Right lobe of liver (tissue), 6 donors: ENCODE results near the gene PRKCA. TPM values are rescaled to one million over a fixed set of nuclear protein-coding genes. Genes with fewer than 3 reads are reported as not detected.
A peak's percentile ranks its signal among the peaks of the same experiment; 100 is the strongest.

Experiments used
- ATAC-seq, 4 donors: fragments of 200-7000 bp; cut with Tn5 transposase; one replicate each; pipeline ENCODE4 v1.9.1; 2020; ENCODE audit warnings: mild to moderate bottlenecking in 4 of 4, moderate library complexity in 4 of 4
- DNase-seq, 3 donors: peaks; one replicate each; pipeline ENCODE4 v3.0.0-alpha.2; 2020
- H3K27ac ChIP-seq, 3 donors: fragments of 200-600 bp; one replicate each; pipeline ENCODE4 v1.8.0; 2022
- H3K27me3 ChIP-seq, 2 donors: fragments of 200-600 bp; one replicate each; pipeline ENCODE4 v1.8.0; 2022
- H3K36me3 ChIP-seq, 4 donors: fragments of 200-600 bp; sonication (generic) in 1 of 4; one replicate each; pipeline versions ENCODE4 v1.5.1 to v1.8.0; 2017 to 2022; ENCODE audit warnings: control low read depth in 1 of 4
- H3K4me1 ChIP-seq, 4 donors: fragments of 200-600 bp; sonication (generic) in 1 of 4; one replicate each; pipeline versions ENCODE4 v1.5.1 to v1.8.0; 2017 to 2022; ENCODE audit warnings: control low read depth in 1 of 4
- H3K4me3 ChIP-seq, 3 donors: fragments of 200-600 bp; one replicate each; pipeline ENCODE4 v1.8.0; 2022
- H3K9me3 ChIP-seq, 4 donors: fragments of 200-600 bp; sonication (generic) in 1 of 4; one replicate each; pipeline versions ENCODE4 v1.5.1 to v1.8.0; 2017 to 2022; ENCODE audit warnings: control low read depth in 1 of 4
- POLR2A ChIP-seq: fragments of 450-650 bp; IDR thresholded peaks from one replicate; pipeline ENCODE4 v1.6.1; 2017; ENCODE audit warnings: antibody characterized with exemption, mild to moderate bottlenecking
- whole genome bisulfite sequencing: methylation state at CpG from one replicate; pipeline ENCODE4 v1.1.6; 2018; ENCODE audit warnings: low coverage, low lambda C conversion rate; ENCODE audit not compliant: insufficient coverage; ENCODE audit errors: missing lambda C conversion rate; 5-methylcytosine and 5-hydroxymethylcytosine counted together
- intact Hi-C, 2 donors: fragments of 100-400 bp; cut with DNase I; formaldehyde crosslinking; loops; one replicate each; pipeline versions ENCODE4 v1.11.2 to v1.14.1; 2022
- total RNA-seq, 6 experiments: library from RNA; depleted of rRNA in 2 of 6; stranded (reverse); fragments of >200 nt in 2 of 6; fragmentation: NEBNext Ultra II Directional in 3 of 6; extraction: Animal tissue kit (Norgen Biotek cat#: 25700) in 3 of 6; gene quantifications; one replicate each; pipeline versions ENCODE4 v1.1.0 to v1.2.4, GENCODE V29; 2016 to 2023
- TF ChIP-seq, protein P1 (sequence below), 4 donors: fragments of 200-600 bp in 3 of 4; fragments of 450-650 bp in 1 of 4; IDR thresholded peaks; one replicate each; pipeline versions ENCODE4 v1.5.1 to v1.8.0; 2016 to 2022; ENCODE audit warnings: antibody characterized with exemption in 4 of 4, mild to moderate bottlenecking in 2 of 4
- donor health status: DM: no; HTN: yes; CAD: no.
- donor health status: DM: no; HTN: no; CAD: no.
- donor health status: DM: no; HTN: no; CAD: no.
- donor health status: DM: no; HTN: yes; CAD: no.
- donor health status: DM: no; HTN: yes; CAD: no.

The PRKCA gene
- total RNA-seq, 6 experiments from 2014 or later: 11.7 to 23.0 (median 18.7) TPM

DNA sequence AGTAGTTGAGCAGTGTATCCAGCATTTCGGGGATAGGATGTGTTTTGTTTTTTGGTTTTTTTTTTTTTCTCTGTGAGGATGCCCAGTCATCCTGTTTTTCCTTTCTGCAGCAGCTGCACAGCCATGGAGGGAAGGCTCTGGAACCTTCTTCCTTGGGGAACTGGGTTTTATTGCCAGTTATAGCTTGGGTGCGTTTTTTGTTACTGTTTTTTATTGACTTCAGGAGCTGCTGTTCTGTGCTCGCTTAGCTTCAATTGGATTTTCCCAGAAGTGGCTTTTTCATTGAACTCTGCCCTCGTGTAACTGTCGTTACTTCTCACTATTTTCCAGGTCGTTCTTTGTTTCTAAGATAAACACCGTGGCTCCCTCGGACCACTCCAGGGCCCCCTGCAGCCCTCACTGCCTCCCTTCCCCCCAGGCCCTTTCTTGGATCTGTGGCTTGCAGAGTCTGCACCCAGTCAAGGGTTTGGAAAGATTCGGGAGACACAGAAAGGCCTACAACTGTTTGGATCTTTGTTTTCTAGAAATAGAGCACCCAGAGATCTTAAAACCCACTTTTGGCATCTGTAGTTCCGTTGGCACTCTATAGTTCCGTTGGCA, 412.8 kb downstream of the PRKCA start:
- Histone ChIP-seq H3K4me1 (no peaks in the 10 kb centered on the region), H3K27me3 (no peaks in the 10 kb centered on the region), H3K36me3 (no peaks in the 10 kb centered on the region), H3K9me3 (no peaks in the 10 kb centered on the region), H3K27ac (no peak overlapping the region), H3K4me3 (no peak overlapping the region)
- WGBS: 55% methylated on average over 10 of the region's 11 CpGs
- TF ChIP-seq POLR2A: no peak
- TF ChIP-seq, protein P1, sequence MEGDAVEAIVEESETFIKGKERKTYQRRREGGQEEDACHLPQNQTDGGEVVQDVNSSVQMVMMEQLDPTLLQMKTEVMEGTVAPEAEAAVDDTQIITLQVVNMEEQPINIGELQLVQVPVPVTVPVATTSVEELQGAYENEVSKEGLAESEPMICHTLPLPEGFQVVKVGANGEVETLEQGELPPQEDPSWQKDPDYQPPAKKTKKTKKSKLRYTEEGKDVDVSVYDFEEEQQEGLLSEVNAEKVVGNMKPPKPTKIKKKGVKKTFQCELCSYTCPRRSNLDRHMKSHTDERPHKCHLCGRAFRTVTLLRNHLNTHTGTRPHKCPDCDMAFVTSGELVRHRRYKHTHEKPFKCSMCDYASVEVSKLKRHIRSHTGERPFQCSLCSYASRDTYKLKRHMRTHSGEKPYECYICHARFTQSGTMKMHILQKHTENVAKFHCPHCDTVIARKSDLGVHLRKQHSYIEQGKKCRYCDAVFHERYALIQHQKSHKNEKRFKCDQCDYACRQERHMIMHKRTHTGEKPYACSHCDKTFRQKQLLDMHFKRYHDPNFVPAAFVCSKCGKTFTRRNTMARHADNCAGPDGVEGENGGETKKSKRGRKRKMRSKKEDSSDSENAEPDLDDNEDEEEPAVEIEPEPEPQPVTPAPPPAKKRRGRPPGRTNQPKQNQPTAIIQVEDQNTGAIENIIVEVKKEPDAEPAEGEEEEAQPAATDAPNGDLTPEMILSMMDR (IDR thresholded peaks at IDR 0.05): no peak
- no peak for ATAC-seq
- no peak for DNase-seq
- intact Hi-C loops: loop anchor here (5.0 to 10.0 kb wide), 2 partner anchors 190 to 192 kb away; no protein-coding TSS in a partner anchor

DNA sequence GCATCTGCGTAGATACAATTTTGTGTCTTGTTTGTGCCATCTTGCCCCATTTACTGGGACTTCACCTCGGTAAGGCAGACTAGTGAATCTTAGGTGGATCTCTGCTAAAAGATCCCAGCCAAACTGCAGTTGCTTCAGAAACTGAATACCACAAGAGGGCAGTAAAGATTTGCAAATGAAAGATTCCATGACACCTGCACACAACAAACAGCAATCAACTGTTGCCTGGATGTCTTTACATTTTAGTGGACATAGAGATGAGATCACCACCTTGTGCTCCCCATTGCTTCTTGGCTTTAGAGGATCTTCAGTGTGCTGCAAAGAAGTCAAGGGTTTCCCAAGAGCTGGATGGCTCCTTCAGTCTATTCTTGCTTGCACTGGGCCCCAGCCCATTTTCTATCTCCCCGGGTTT, 413.3 kb downstream of the PRKCA start:
- no peaks in the 10 kb centered on the region for H3K27me3 ChIP-seq
- peak; percentile 73 to 81 (median 78) for ATAC-seq
- H3K4me1 ChIP-seq: no peaks in the 10 kb centered on the region
- no peak for DNase-seq
- H3K9me3 ChIP-seq: no peaks in the 10 kb centered on the region
- intact Hi-C loops: loop anchor here (5.0 to 10.0 kb wide), 2 partner anchors 189 to 192 kb away; no protein-coding TSS in a partner anchor
- H3K4me3 ChIP-seq: no peak overlapping the region
- TF ChIP-seq POLR2A: no peak
- TF ChIP-seq, protein P1 (IDR thresholded peaks at IDR 0.05): peak; percentile 62 to 74 (median 72)
- H3K27ac ChIP-seq: no peak overlapping the region
- H3K36me3 ChIP-seq: no peaks in the 10 kb centered on the region
- 51% methylated on average over 3 of the region's 3 CpGs for WGBS

DNA sequence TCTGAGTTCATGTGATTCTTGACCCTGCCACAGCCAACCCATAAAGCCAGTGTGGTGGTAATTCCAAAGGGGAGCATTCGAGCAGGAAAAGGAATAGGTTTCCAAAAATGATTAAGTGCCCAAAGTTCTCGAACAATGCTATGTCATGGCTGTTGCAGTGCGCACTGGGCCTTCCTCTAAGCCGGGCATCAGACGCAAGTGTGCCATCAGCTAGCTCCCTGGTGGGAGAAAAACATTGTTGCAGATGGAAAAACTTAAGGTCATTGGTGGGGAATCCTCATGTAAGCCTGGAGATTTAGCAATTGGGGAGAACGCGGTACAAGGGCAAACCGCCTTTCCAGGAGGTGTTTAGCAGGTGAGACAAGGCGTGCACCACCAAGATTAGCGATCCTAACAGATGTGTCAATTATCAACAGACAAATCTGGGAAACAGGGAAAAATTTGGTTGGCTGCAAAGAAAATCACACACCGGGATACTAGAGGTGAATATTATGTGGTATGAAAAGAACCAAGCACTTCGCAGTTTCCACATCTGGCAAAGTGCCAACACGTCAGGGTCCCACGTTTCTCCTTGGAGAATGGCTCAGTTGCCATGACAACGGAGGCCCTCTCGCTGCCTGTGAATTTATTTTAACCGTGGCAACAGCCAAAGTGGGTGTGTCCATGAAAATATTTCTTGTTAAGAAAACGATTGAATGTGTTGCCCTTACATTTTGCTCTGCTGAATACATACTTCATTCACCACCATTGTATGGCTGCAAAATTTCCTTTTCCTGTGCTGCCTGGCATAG, 414.0 kb downstream of the PRKCA start:
- Histone ChIP-seq H3K27ac (no peak overlapping the region), H3K4me1 (no peaks in the 10 kb centered on the region), H3K4me3 (no peak overlapping the region), H3K36me3 (no peaks in the 10 kb centered on the region), H3K9me3 (no peaks in the 10 kb centered on the region), H3K27me3 (no peaks in the 10 kb centered on the region)
- DNase-seq: no peak
- ATAC-seq: no peak
- WGBS: 72% methylated on average over 15 of the region's 18 CpGs
- intact Hi-C loops: loop anchor here (5.0 to 10.0 kb wide), 2 partner anchors 188 to 191 kb away; no protein-coding TSS in a partner anchor
- TF ChIP-seq, protein P1 (IDR thresholded peaks at IDR 0.05): no peak
- no peak for TF ChIP-seq POLR2A

DNA sequence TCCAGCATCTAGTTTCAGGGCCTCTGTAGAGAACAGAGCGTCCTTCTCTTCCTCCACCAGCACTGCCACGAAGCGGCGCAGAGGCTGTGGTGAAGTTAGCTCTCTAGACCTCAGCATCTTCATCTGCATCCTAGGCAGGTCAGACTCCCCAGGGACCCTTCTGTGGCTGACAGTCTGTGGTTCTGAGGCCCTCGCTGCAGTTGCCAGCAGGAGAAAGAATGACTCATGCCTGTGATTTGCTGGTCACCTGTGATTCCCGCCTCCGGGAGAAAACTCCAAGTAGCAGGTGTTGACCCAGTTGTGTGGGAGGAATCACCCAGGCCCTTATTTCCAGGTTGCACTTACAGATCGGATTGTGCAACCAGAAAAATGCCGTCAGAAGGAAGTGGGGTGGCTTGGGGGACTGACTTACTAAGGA, 415.2 kb downstream of the PRKCA start:
- no peak overlapping the region for H3K27ac ChIP-seq
- TF ChIP-seq, protein P1 (IDR thresholded peaks at IDR 0.05): no peak
- TF ChIP-seq POLR2A: no peak
- H3K4me1 ChIP-seq: no peaks in the 10 kb centered on the region

More for the DNA sequence above, 415.2 kb downstream of the PRKCA start:
- H3K36me3 ChIP-seq: no peaks in the 10 kb centered on the region
- no peaks in the 10 kb centered on the region for H3K9me3 ChIP-seq
- intact Hi-C loops: loop anchor here (5.0 to 10.0 kb wide), 2 partner anchors 187 to 190 kb away; no protein-coding TSS in a partner anchor
- H3K27me3 ChIP-seq: no peaks in the 10 kb centered on the region
- 80% methylated on average over 3 of the region's 9 CpGs for WGBS
- ATAC-seq (no peak), DNase-seq (no peak)
- H3K4me3 ChIP-seq: no peak overlapping the region
